Skeletal muscle satellite cell (primary cell): ENCODE data around the gene MZT2A.
"Not testable (repeated sequence)": the region's sequence is repeated elsewhere in the genome, so short reads cannot be mapped to it uniquely, and the experiment has no call there.

Experiments used
- H3K27me3 ChIP-seq: 2 replicates; pipeline ENCODE4 v1.7.0; 2013; ENCODE audit warnings: low read length; ENCODE audit not compliant: control insufficient read depth, insufficient read depth
- H3K36me3 ChIP-seq: 2 replicates; pipeline ENCODE4 v1.7.0; 2013; ENCODE audit warnings: mild to moderate bottlenecking, control low read depth, low read length; ENCODE audit not compliant: insufficient read depth
- H3K4me1 ChIP-seq: 2 replicates; pipeline ENCODE4 v1.7.0; 2013; ENCODE audit warnings: low read length; ENCODE audit not compliant: control insufficient read depth, insufficient read depth
- H3K4me2 ChIP-seq: 2 replicates; pipeline ENCODE4 v1.7.0; 2013; ENCODE audit warnings: mild to moderate bottlenecking, low read length
- H3K4me3 ChIP-seq: 2 replicates; pipeline ENCODE4 v1.7.0; 2013; ENCODE audit warnings: low read length
- H3K9ac ChIP-seq: 2 replicates; pipeline ENCODE4 v1.7.0; 2013; ENCODE audit warnings: mild to moderate bottlenecking, low read depth, low read length, moderate library complexity
- H3K9me3 ChIP-seq: replicated peaks from 2 replicates; pipeline ENCODE4 v1.7.0; 2013; ENCODE audit warnings: mild to moderate bottlenecking, control low read depth, low read length

Gene MZT2A

GRCh38 chr2:131503587-131503986 lies 11.4 kb upstream of the MZT2A start:
- H3K27me3 ChIP-seq, H3K9me3 ChIP-seq, H3K4me1 ChIP-seq, H3K4me3 ChIP-seq, H3K4me2 ChIP-seq, H3K9ac ChIP-seq: not testable (repeated sequence)
- peaks cover 34% of the 10 kb centered on the region for H3K36me3 ChIP-seq

- peaks cover 17% of the 10 kb centered on the region for H3K36me3 ChIP-seq
- not testable (repeated sequence) for H3K4me1 ChIP-seq, H3K27me3 ChIP-seq, H3K4me2 ChIP-seq, H3K4me3 ChIP-seq, H3K9ac ChIP-seq, H3K9me3 ChIP-seq
These were observed 6.2 kb upstream of the MZT2A start for GRCh38 chr2:131498321-131498973.

DNA sequence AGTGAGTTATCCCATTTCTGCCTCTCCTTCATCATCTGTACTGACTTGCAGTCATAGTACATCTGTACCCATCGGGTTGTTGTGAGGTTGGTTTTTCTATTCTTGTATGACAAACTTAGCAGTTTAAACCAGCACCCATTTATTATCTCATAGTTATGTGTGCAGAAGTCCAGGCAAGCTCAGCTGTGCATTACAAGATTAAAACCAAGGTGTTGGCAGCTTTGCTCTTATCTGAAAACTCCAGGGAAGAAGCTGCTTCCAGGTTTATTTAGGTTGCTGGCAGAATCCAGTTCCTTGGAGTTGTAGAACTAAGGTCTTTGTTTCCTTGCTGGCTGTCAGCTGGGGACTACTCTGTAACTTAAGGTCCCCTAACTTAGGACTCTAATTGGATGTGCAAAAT lies 3.3 kb upstream of the MZT2A start:
- H3K4me2 ChIP-seq, H3K4me1 ChIP-seq, H3K27me3 ChIP-seq, H3K36me3 ChIP-seq, H3K9ac ChIP-seq, H3K4me3 ChIP-seq, H3K9me3 ChIP-seq: not testable (repeated sequence)

DNA sequence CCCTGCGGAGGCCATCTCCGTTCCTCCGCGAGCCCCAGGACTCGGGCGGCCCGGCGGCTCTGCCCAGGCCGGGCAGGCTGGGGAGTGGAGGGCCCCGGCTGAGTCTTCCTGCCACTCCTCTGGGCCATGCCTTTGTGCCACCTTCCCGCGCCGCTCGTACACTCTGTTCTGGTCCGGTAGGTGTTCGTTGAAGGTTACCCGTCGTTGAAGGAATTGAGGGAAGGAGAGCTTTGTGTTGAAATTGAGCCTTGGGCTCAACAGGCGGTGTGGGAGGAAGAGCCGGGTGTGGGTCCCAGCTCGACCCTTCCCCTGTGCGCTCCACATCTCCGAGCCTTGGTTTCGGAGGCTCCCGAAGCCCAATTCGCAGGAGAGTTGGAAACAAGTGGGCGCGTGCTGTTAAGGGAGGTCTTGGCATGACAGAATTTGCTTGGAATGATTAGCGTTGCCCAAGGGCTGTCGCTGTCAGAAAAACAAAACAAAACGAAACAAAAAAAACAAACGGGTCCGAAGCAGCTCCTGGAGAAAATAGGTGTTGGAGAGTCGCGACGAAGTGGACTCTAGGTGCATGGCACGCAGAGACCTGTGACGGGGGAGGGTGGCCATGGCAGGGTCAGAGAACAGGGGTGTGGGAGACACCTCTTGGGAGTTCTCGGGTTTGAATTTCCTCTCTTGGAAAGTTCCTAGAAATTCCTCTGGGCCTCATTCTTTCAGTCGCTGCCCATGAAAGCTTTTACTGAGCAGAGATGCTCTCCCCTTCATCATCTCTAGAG lies 1.2 kb upstream of the MZT2A start:
- no peaks in the 10 kb centered on the region for H3K9me3 ChIP-seq
- H3K9ac ChIP-seq = peak overlapping the region; percentile 95
- peak overlapping the region; percentile 90 for H3K4me3 ChIP-seq
- peak overlapping the region; percentile 94 for H3K4me2 ChIP-seq
- no peaks in the 10 kb centered on the region for H3K27me3 ChIP-seq
- H3K4me1 ChIP-seq = peaks cover 3% of the 10 kb centered on the region
- peaks cover 6% of the 10 kb centered on the region for H3K36me3 ChIP-seq

DNA sequence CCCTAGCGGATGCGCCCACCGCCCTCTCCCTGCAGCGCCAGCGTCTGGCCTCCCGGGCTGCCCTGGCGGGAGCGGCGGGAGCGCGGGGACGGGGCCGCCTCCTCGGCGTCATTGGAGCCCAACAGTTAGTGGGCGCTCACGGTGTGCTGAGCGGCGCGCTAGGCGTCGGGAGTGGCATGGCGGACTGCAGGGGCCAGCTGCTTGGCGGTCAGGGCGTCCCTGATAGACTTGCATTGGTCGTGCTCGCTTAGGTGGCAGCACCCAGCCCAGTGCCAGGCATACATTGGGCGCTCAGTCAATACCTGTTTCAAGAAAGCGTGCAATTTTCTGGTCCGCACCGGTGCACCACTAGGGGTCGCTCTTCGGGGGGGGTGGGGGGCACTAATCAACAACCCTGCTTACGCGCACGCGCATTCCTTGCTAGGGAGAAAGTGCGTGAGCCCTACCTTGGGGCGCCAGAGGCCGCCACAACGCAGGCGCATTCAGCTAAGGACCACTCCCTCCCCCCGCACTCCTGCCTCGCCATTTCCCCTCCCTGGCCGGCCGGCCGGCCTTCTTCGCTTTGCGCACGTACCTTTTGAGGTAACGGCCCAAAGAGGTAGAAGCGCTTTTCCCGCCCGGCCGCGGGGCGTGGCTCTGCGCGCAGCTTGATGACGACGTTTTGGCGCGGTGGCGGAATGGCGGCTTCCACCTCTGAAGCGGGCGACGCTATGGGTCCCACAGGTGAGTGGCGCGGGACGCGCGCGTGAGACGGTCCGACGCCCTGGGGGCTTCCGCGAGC lies 411 bp upstream of the MZT2A start:
- H3K4me3 ChIP-seq = peak overlapping the region; percentile 90
- H3K9ac ChIP-seq = peak overlapping the region; percentile 95
- peaks cover 6% of the 10 kb centered on the region for H3K36me3 ChIP-seq
- no peaks in the 10 kb centered on the region for H3K4me1 ChIP-seq
- no peaks in the 10 kb centered on the region for H3K27me3 ChIP-seq
- no peaks in the 10 kb centered on the region for H3K9me3 ChIP-seq
- H3K4me2 ChIP-seq = peak overlapping the region; percentile 94

GRCh38 chr2:131491469-131491836 lies 744 bp downstream of the MZT2A start:
- H3K4me1 ChIP-seq, H3K9me3 ChIP-seq, H3K27me3 ChIP-seq, H3K36me3 ChIP-seq: not testable (repeated sequence)
- Histone ChIP-seq H3K9ac (peak overlapping the region; percentile 95), H3K4me2 (peak overlapping the region; percentile 84), H3K4me3 (peak overlapping the region; percentile 69)

DNA sequence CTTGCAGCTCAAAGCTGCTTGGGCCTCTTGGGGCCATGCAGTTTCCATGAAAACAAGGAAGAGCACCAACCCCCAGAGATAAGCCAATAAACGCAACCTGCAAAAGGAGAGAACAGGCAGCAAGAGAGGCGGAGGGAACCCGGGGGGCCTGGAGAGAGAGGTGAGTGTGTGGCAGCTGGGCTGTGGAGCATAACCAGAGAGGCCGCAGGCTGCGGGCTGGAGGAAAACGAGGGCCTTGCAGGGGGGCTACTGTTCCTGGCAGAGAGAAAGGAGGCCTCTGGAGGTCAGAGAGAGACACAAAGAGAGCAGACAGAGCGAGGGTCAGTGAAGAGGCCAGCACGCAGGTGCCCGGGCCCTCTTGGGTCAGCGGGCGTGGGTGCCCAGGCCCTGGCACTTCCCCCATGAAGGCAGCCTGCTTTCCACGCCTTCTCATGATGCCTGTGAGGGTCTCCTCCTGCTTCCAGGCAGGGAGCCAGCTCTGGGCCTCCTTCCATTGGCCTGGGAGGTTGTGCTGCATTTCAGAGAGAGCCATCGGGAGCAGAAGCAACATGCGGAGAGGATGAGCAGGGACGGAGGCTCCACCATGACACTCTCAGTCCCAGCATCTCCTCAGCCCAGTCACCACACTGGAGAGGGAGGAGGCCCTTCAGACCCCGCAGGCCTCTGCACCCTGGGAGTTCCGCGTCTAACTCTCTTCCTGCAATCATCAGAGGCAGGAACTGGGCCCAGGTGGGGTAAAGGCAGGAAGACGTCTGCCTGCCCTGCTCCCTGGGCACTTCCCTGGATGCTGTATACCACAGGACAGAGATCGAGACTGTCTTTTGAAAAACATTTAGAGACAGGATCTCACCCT lies 1.4 kb downstream of the MZT2A start:
- H3K27me3 ChIP-seq, H3K9me3 ChIP-seq, H3K4me1 ChIP-seq, H3K36me3 ChIP-seq: not testable (repeated sequence)
- peak overlapping the region; percentile 95 for H3K9ac ChIP-seq
- peak overlapping the region; percentile 84 for H3K4me2 ChIP-seq
- H3K4me3 ChIP-seq = peak overlapping the region; percentile 69

DNA sequence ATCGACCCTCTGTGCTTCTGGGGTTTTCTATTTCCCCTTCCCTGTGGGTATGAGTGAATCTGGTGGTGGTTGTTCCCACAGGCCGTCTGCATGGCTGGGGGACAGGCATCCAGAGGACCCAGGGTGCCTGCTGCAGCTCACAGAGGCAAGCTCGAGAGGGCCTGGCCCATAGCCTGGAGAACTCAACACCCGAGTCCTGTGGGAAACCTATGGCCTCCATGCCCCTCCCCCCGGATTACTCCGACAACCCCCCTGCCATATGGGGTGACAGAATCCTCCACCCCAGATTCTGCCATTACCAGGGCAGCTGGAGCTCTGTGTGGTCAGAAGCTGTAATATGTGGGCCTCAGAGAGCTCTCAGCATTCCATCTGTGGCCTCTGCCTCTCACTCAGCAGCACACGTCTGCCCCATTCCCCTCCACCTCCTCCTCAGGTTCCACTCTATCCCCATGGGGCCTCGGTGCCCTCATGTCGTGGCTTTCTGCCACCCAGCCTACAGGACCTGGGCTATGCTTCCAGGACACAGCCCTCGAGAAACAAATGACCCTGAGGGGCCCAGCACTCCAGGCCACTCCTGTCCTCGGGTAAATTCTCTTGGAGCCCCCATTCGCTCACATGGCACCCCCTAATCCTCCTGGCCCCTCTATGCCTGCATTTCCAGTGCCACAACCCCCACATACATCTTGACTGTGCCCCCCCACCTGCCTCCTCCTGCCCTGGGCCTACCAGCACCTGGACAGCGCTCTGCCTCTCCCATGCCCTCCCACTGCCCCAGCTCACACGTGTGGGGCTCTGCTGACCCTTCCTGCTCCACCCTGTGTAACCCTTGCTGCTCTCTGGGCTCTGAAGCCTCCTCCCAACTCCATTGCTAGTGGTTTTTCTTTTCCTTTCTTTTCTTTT lies 3.6 kb downstream of the MZT2A start:
- Histone ChIP-seq H3K4me2 (no peak overlapping the region), H3K36me3 (peaks cover 6% of the 10 kb centered on the region), H3K9me3 (no peaks in the 10 kb centered on the region), H3K9ac (no peak overlapping the region), H3K4me1 (no peaks in the 10 kb centered on the region), H3K4me3 (no peak overlapping the region), H3K27me3 (no peaks in the 10 kb centered on the region)

- not testable (repeated sequence) for H3K4me3 ChIP-seq
These were observed 5.8 kb downstream of the MZT2A start for GRCh38 chr2:131486201-131486902.

GRCh38 chr2:131484906-131485460 lies 7.2 kb downstream of the MZT2A start:
- H3K27me3 ChIP-seq, H3K4me2 ChIP-seq, H3K9me3 ChIP-seq, H3K4me3 ChIP-seq, H3K9ac ChIP-seq, H3K36me3 ChIP-seq, H3K4me1 ChIP-seq: not testable (repeated sequence)

More at GRCh38 chr2:131486201-131486902, 5.8 kb downstream of the MZT2A start:
- H3K9ac ChIP-seq, H3K27me3 ChIP-seq, H3K9me3 ChIP-seq, H3K4me1 ChIP-seq, H3K4me2 ChIP-seq, H3K36me3 ChIP-seq: not testable (repeated sequence)
